Stimulated activated CD8-positive, alpha-beta memory T cell treated with anti-CD3 and anti-CD28 coated beads, Interleukin-12 subunit alpha, Interleukin-12 subunit beta, amount 100 ng/mL, for 1 hour (primary cell): ENCODE measurements around the gene CDH24.

Source experiments
- DNase-seq: peaks from one replicate; pipeline ENCODE4 v3.0.0-alpha.2; 2020; ENCODE audit warnings: low read depth

CDH24 gene

GRCh38 chr14:23056956-23057756 lies at the start of gene CDH24:
CDH24 (minus strand) TSS chr14:23057520; CDS start chr14:23055733, 1,787 bp downstream.
- DNase-seq: peak; percentile 41

- no peak for DNase-seq
Measured at GRCh38 chr14:23106747-23107045, 49.4 kb upstream of the CDH24 start.

- no peak for DNase-seq
Measured at GRCh38 chr14:23105348-23105824, 48.1 kb upstream of the CDH24 start.

GRCh38 chr14:23104591-23105347 lies 47.4 kb upstream of the CDH24 start, which contains the start of gene CIROP:
CIROP (minus strand) TSS chr14:23104989; CDS start chr14:23104920, 69 bp downstream.
- DNase-seq: no peak

GRCh38 chr14:23104070-23104590 lies 46.8 kb upstream of the CDH24 start:
- no peak for DNase-seq

GRCh38 chr14:23103581-23103980 lies 46.3 kb upstream of the CDH24 start:
- DNase-seq: no peak

- DNase-seq: no peak
Measured at GRCh38 chr14:23102801-23103200, 45.5 kb upstream of the CDH24 start.

- DNase-seq: no peak
Measured at GRCh38 chr14:23101986-23102625, 44.8 kb upstream of the CDH24 start.

GRCh38 chr14:23101213-23101970 lies 44.1 kb upstream of the CDH24 start:
- no peak for DNase-seq

GRCh38 chr14:23099212-23099861 lies 42.0 kb upstream of the CDH24 start:
- no peak for DNase-seq

GRCh38 chr14:23097786-23098185 lies 40.5 kb upstream of the CDH24 start:
- DNase-seq: no peak

GRCh38 chr14:23095196-23096108 lies 38.1 kb upstream of the CDH24 start, which contains the start of gene C14orf119:
C14orf119 (plus strand) TSS chr14:23095505; CDS start chr14:23097659, 2,154 bp downstream.
- DNase-seq: peak; percentile 99

- peak; percentile 51 for DNase-seq
Measured at GRCh38 chr14:23094666-23095195, 37.4 kb upstream of the CDH24 start, which contains the start of gene ACIN1. ACIN1 (minus strand) TSS chr14:23095136; CDS start chr14:23095112, 24 bp downstream.

- no peak for DNase-seq
Measured at GRCh38 chr14:23093991-23094665, 36.8 kb upstream of the CDH24 start.

GRCh38 chr14:23093526-23093925 lies 36.2 kb upstream of the CDH24 start:
- DNase-seq: no peak

- DNase-seq: no peak
Measured at GRCh38 chr14:23093104-23093503, 35.8 kb upstream of the CDH24 start.

- no peak for DNase-seq
Measured at GRCh38 chr14:23091294-23092225, 34.2 kb upstream of the CDH24 start.

- no peak for DNase-seq
Measured at GRCh38 chr14:23090254-23090636, 32.9 kb upstream of the CDH24 start.
